UCSD-AML1 (cell line): Measurements from ENCODE around the gene TC2N.
A peak's percentile ranks its signal among the peaks of the same experiment; 100 is the strongest.
"Not testable (repeated sequence)": the region's sequence is repeated elsewhere in the genome, so short reads cannot be mapped to it uniquely, and the experiment has no call there.

Experiments
- DNase-seq: peaks from one replicate; lab custom pipeline; 2025; ENCODE audit not compliant: unreplicated experiment; lab: John Stamatoyannopoulos, UW

TC2N gene

GRCh38 chr14:91867316-91867988 is at the start of gene TC2N:
TSS of gene TC2N (minus strand) at chr14:91867536. CDS start at chr14:91813769, 53,767 bp downstream.
- DNase-seq: no peak

- no peak for DNase-seq
Observed at GRCh38 chr14:91912035-91912434, 44.7 kb upstream of the TC2N start.

GRCh38 chr14:91911474-91912032 is 44.2 kb upstream of the TC2N start:
- peak; percentile 32 for DNase-seq

GRCh38 chr14:91910196-91910595 is 42.9 kb upstream of the TC2N start:
- no peak for DNase-seq

- no peak for DNase-seq
Observed at GRCh38 chr14:91906374-91906773, 39.0 kb upstream of the TC2N start.

- no peak for DNase-seq
Observed at GRCh38 chr14:91904956-91905645, 37.8 kb upstream of the TC2N start.

- no peak for DNase-seq
Observed at GRCh38 chr14:91904483-91904882, 37.1 kb upstream of the TC2N start.

- DNase-seq: no peak
Observed at GRCh38 chr14:91903070-91903469, 35.7 kb upstream of the TC2N start.

GRCh38 chr14:91902336-91902735 is 35.0 kb upstream of the TC2N start:
- DNase-seq: no peak

- DNase-seq: no peak
Observed at GRCh38 chr14:91901449-91902226, 34.3 kb upstream of the TC2N start.

GRCh38 chr14:91899806-91900205 is 32.5 kb upstream of the TC2N start:
- no peak for DNase-seq

GRCh38 chr14:91899213-91899612 is 31.9 kb upstream of the TC2N start:
- no peak for DNase-seq

GRCh38 chr14:91898372-91898771 is 31.0 kb upstream of the TC2N start:
- no peak for DNase-seq

GRCh38 chr14:91897716-91898115 is 30.4 kb upstream of the TC2N start:
- not testable (repeated sequence) for DNase-seq

GRCh38 chr14:91897106-91897701 is 29.9 kb upstream of the TC2N start:
- no peak for DNase-seq

GRCh38 chr14:91896419-91896818 is 29.1 kb upstream of the TC2N start:
- no peak for DNase-seq

GRCh38 chr14:91893669-91894068 is 26.3 kb upstream of the TC2N start:
- no peak for DNase-seq

- no peak for DNase-seq
Observed at GRCh38 chr14:91893007-91893406, 25.7 kb upstream of the TC2N start.

GRCh38 chr14:91891721-91892220 is 24.4 kb upstream of the TC2N start:
- no peak for DNase-seq

GRCh38 chr14:91891101-91891500 is 23.8 kb upstream of the TC2N start:
- no peak for DNase-seq

- peak; percentile 21 for DNase-seq
Observed at GRCh38 chr14:91890291-91890749, 23.0 kb upstream of the TC2N start.
